ENCODE measurements around the gene CFAP410. TPM values are rescaled to one million over a fixed set of nuclear protein-coding genes. Genes with fewer than 3 reads are reported as not detected.
"Not testable (repeated sequence)": the region's sequence is repeated elsewhere in the genome, so short reads cannot be mapped to it uniquely, and the experiment has no call there.

Gene CFAP410
- total RNA-seq, 1 donor from 2014 or later: 20.6 TPM

DNA sequence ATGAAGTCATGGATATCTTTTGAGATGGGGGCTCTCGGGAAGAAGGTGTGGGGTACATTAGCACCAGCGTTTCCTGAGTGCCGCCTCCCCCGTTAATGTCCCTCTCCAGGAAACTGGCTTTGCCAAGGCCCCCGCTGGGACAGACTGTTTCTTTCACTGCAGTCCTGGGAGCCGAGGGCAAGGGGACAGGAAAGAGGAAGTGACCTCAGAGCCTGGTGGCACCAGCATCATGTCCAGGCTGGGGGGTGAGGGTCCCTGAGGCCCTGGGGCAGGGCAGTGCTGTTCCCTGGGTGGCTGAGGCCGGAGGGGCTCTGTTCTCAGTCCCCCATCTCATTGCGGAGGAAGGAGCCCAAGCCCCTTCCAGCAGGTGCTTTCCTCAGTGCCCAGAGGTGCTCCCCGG is 33.5 kb downstream of the CFAP410 start:
- Mint-ChIP-seq H3K9me3 (ENCODE audit: unreplicated experiment) (no peaks in the 10 kb centered on the region), H3K27me3 (ENCODE audit: unreplicated experiment) (peaks cover 6% of the 10 kb centered on the region), H3K27ac (ENCODE audit: unreplicated experiment) (no peak overlapping the region), H3K4me3 (ENCODE audit: unreplicated experiment) (no peak overlapping the region), H3K36me3 (ENCODE audit: unreplicated experiment) (no peaks in the 10 kb centered on the region), H3K4me1 (ENCODE audit: low read depth, unreplicated experiment) (peaks cover 15% of the 10 kb centered on the region)
- no peak for DNase-seq
- TF ChIP-seq, protein P1, sequence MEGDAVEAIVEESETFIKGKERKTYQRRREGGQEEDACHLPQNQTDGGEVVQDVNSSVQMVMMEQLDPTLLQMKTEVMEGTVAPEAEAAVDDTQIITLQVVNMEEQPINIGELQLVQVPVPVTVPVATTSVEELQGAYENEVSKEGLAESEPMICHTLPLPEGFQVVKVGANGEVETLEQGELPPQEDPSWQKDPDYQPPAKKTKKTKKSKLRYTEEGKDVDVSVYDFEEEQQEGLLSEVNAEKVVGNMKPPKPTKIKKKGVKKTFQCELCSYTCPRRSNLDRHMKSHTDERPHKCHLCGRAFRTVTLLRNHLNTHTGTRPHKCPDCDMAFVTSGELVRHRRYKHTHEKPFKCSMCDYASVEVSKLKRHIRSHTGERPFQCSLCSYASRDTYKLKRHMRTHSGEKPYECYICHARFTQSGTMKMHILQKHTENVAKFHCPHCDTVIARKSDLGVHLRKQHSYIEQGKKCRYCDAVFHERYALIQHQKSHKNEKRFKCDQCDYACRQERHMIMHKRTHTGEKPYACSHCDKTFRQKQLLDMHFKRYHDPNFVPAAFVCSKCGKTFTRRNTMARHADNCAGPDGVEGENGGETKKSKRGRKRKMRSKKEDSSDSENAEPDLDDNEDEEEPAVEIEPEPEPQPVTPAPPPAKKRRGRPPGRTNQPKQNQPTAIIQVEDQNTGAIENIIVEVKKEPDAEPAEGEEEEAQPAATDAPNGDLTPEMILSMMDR (IDR thresholded peaks at IDR 0.05; ENCODE audit: partially characterized antibody, unreplicated experiment): no peak

DNA sequence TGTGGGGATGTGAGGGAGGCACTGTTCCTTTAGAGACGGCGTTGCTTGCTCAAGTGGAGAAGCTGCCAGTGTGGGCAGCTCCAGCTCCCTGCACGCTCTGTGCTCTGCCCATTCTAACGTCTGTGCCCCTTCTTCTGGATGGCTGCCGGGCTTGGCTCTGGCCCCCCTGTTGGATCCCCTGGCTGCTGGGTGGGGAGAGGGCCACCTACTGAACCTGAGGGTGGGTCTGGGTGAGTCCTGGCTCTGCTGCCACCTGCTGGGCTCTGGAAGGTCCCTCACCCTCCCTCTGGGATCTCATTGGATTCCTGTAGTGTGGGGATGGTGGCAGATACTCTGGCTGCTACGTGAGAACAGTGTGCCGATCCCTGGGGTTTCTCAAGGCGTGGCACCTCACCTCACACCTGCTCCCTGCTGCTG is 34.3 kb downstream of the CFAP410 start:
- H3K9me3 Mint-ChIP-seq (ENCODE audit: unreplicated experiment): no peaks in the 10 kb centered on the region
- no peaks in the 10 kb centered on the region for H3K36me3 Mint-ChIP-seq (ENCODE audit: unreplicated experiment)
- peaks cover 6% of the 10 kb centered on the region for H3K27me3 Mint-ChIP-seq (ENCODE audit: unreplicated experiment)
- no peak overlapping the region for H3K27ac Mint-ChIP-seq (ENCODE audit: unreplicated experiment)
- peaks cover 15% of the 10 kb centered on the region for H3K4me1 Mint-ChIP-seq (ENCODE audit: low read depth, unreplicated experiment)
- no peak overlapping the region for H3K4me3 Mint-ChIP-seq (ENCODE audit: unreplicated experiment)
- TF ChIP-seq, protein P1 (IDR thresholded peaks at IDR 0.05; ENCODE audit: partially characterized antibody, unreplicated experiment): peak; percentile 63
- DNase-seq: peak; percentile 72

DNA sequence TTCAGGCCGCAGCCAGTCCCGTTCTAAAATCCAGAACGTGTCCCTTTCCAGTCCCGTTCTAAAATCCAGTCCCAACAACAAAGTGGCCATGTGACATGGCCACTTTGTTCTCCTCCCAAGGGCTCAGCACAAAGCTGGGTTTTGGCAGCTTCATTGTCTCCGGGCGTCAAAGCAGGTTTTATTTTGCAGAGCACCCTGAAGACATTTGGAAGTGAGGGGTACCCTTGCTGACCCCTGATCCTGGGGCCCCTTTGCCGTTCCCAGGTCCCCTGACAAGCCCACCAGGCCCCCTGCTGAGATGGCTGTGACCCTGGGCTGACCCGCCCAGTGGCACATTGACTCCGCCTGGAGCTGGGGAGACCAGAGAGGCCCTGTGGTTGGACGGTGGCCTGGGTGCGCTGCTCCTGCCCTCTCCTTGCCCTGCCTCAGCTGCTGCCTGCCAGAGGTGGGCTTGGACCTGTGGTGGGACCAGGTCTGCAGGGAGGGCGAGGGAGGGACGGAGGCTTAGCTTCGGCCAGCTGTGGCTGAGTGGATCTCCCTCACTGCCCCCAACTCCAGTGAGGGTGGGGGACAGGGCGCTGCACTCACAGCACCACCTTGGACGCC is 35.1 kb downstream of the CFAP410 start:
- TF ChIP-seq, protein P1 (IDR thresholded peaks at IDR 0.05; ENCODE audit: partially characterized antibody, unreplicated experiment): no peak
- Mint-ChIP-seq H3K27me3 (ENCODE audit: unreplicated experiment) (peaks cover 9% of the 10 kb centered on the region), H3K4me1 (ENCODE audit: low read depth, unreplicated experiment) (peaks cover 15% of the 10 kb centered on the region), H3K36me3 (ENCODE audit: unreplicated experiment) (no peaks in the 10 kb centered on the region), H3K4me3 (ENCODE audit: unreplicated experiment) (no peak overlapping the region), H3K27ac (ENCODE audit: unreplicated experiment) (no peak overlapping the region), H3K9me3 (ENCODE audit: unreplicated experiment) (no peaks in the 10 kb centered on the region)
- DNase-seq: no peak

DNA sequence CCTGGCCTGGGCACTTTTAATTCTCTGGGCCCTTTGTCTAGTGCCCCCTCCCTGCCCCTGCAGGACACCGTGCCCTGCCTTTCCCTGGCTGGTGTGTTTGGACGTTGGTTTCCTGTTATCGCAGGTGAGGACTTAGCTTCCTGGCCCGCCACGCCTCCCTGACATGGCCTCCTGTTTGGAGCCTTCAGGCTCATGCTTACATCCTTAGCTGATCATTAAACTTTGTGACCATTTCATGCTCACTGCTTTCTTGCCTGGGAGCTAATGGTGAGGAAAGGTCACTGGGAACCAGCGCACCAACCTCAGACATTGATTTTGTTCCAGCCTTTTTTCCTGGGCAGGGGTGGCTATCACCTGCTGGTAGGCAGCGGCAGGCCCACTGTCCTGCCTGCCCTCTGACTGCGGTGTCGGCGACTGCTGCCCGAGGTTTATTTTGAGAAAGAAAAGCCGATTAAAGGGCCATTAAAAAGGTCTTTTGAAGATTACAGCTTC is 35.7 kb downstream of the CFAP410 start:
- H3K27ac Mint-ChIP-seq (ENCODE audit: unreplicated experiment): no peak overlapping the region
- H3K9me3 Mint-ChIP-seq (ENCODE audit: unreplicated experiment): no peaks in the 10 kb centered on the region
- no peak for DNase-seq
- H3K27me3 Mint-ChIP-seq (ENCODE audit: unreplicated experiment): peaks cover 13% of the 10 kb centered on the region
- no peaks in the 10 kb centered on the region for H3K36me3 Mint-ChIP-seq (ENCODE audit: unreplicated experiment)
- TF ChIP-seq, protein P1 (IDR thresholded peaks at IDR 0.05; ENCODE audit: partially characterized antibody, unreplicated experiment): no peak
- H3K4me1 Mint-ChIP-seq (ENCODE audit: low read depth, unreplicated experiment): peaks cover 12% of the 10 kb centered on the region
- H3K4me3 Mint-ChIP-seq (ENCODE audit: unreplicated experiment): no peak overlapping the region

DNA sequence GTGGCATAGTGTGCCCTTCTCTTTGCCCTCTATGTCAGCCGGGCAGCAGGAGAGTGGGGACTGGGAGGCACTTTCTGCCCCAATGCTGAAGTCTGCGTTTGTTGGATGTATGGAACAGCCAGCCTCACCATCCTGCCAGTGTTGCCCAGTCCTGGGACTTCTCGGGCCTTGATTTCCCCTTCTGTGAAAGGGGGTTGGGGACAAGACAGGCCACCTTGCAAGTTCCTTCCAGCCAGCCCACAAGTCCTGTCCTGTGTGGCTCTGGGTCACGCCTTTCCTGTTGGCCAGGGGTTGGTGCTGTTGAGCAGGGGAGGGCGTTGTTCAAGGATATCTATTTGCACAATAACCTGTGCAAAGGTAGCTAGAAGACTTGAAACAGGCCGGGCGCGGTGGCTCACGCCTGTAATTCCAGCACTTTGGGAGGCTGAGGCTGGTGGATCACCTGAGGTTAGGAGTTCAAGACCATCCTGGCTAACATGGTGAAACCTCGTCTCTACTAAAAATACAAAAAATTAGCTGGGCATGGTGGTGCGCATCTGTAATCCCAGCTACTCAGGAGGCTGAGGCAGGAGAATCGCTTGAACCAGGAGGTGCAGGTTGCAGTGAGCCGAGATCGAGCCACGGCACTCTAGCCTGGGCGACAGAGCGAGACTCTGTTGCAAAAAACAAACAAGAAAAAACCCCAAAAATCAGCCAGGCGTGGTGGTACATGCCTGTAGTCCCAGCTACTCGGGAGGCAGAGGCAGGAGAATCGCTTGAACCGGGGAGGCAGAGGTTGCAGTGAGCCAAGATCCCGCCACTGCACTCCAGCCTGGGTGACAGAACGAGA is 36.4 kb downstream of the CFAP410 start:
- peaks cover 10% of the 10 kb centered on the region for H3K4me1 Mint-ChIP-seq (ENCODE audit: low read depth, unreplicated experiment)
- not testable (repeated sequence) for H3K9me3 Mint-ChIP-seq (ENCODE audit: unreplicated experiment); H3K36me3 Mint-ChIP-seq (ENCODE audit: unreplicated experiment); H3K27ac Mint-ChIP-seq (ENCODE audit: unreplicated experiment); H3K4me3 Mint-ChIP-seq (ENCODE audit: unreplicated experiment); DNase-seq
- H3K27me3 Mint-ChIP-seq (ENCODE audit: unreplicated experiment): peaks cover 15% of the 10 kb centered on the region
